Fibroblast of villous mesenchyme (primary cell): Measurements from ENCODE around the gene DPY19L3. TPM values are rescaled to one million over a fixed set of nuclear protein-coding genes. Genes with fewer than 3 reads are reported as not detected.

Experiments used
- total RNA-seq: library from RNA; depleted of rRNA; stranded (reverse); fragments of >200 nt; gene quantifications from 2 replicates; pipeline ENCODE4 v1.2.3, GENCODE V29; 2012

DPY19L3 gene
- total RNA-seq, 1 donor, result 22.5 TPM

Other genes starting within 250 kb of the DPY19L3 start
- 10.6 and 13.0 TPM in 2 replicates for gene ZNF507, start 60.2 kb upstream of the DPY19L3 start, total RNA-seq
- gene PDCD5, start 175.4 kb downstream of the DPY19L3 start, total RNA-seq, result 78.0 and 91.5 TPM in 2 replicates